HG02763 (cell line): ENCODE measurements around the gene WSCD2.

Experiments used
- ATAC-seq: cut with Tn5 transposase; IDR thresholded peaks from one replicate; pipeline ENCODE4 v1.9.1; 2021; ENCODE audit warnings: mild to moderate bottlenecking, moderate library complexity; ENCODE audit not compliant: unreplicated experiment

The WSCD2 gene

GRCh38 chr12:108257610-108258106 lies 128.6 kb downstream of the WSCD2 start:
- no peak for ATAC-seq

GRCh38 chr12:108260039-108260438 lies 131.0 kb downstream of the WSCD2 start:
- ATAC-seq: no peak

- no peak for ATAC-seq
Observed at GRCh38 chr12:108260969-108261368, 131.9 kb downstream of the WSCD2 start.

GRCh38 chr12:108265505-108265904 lies 136.4 kb downstream of the WSCD2 start:
- ATAC-seq: no peak

GRCh38 chr12:108266131-108266530 lies 137.0 kb downstream of the WSCD2 start:
- ATAC-seq: no peak

- ATAC-seq: no peak
Observed at GRCh38 chr12:108267450-108267849, 138.4 kb downstream of the WSCD2 start.

- ATAC-seq: no peak
Observed at GRCh38 chr12:108268397-108268796, 139.3 kb downstream of the WSCD2 start.

- ATAC-seq: no peak
Observed at GRCh38 chr12:108269224-108269623, 140.1 kb downstream of the WSCD2 start.

- no peak for ATAC-seq
Observed at GRCh38 chr12:108270035-108270848, 141.2 kb downstream of the WSCD2 start.

GRCh38 chr12:108270849-108271143 lies 141.7 kb downstream of the WSCD2 start:
- ATAC-seq: no peak

- ATAC-seq: no peak
Observed at GRCh38 chr12:108271951-108272872, 143.1 kb downstream of the WSCD2 start.

GRCh38 chr12:108273217-108273616 lies 144.1 kb downstream of the WSCD2 start:
- no peak for ATAC-seq

- ATAC-seq: no peak
Observed at GRCh38 chr12:108277613-108278012, 148.5 kb downstream of the WSCD2 start.

GRCh38 chr12:108282160-108282559 lies 153.1 kb downstream of the WSCD2 start:
- no peak for ATAC-seq

GRCh38 chr12:108282676-108283075 lies 153.6 kb downstream of the WSCD2 start:
- ATAC-seq: no peak

GRCh38 chr12:108284163-108284562 lies 155.1 kb downstream of the WSCD2 start:
- no peak for ATAC-seq

- no peak for ATAC-seq
Observed at GRCh38 chr12:108285016-108285415, 155.9 kb downstream of the WSCD2 start.

GRCh38 chr12:108287227-108287626 lies 158.1 kb downstream of the WSCD2 start:
- ATAC-seq: no peak

- ATAC-seq: no peak
Observed at GRCh38 chr12:108289350-108290161, 160.5 kb downstream of the WSCD2 start.

GRCh38 chr12:108295641-108296040 lies 166.6 kb downstream of the WSCD2 start:
- ATAC-seq: no peak

- no peak for ATAC-seq
Observed at GRCh38 chr12:108296945-108297344, 167.9 kb downstream of the WSCD2 start.
